SHP77 treated with DMSO at 0.1 percent for 48 hours (cell line): ENCODE measurements around the gene AHDC1.
"Not testable (repeated sequence)": the region's sequence is repeated elsewhere in the genome, so short reads cannot be mapped to it uniquely, and the experiment has no call there.

ENCODE experiments used
- DNase-seq: peaks from one replicate; lab custom pipeline; 2025; lab: John Stamatoyannopoulos, UW

The AHDC1 gene

GRCh38 chr1:27603681-27604578, at the start of gene AHDC1:
Gene AHDC1 (minus strand): TSS chr1:27604144. CDS start chr1:27552115, 52,029 bp downstream.
- peak; percentile 34 for DNase-seq

- no peak for DNase-seq
These were observed 48.3 kb upstream of the AHDC1 start for GRCh38 chr1:27652111-27652864.

- peak; percentile 6 for DNase-seq
These were observed 46.7 kb upstream of the AHDC1 start for GRCh38 chr1:27650539-27651175.

GRCh38 chr1:27650171-27650538, 46.2 kb upstream of the AHDC1 start:
- no peak for DNase-seq

- no peak for DNase-seq
These were observed 45.3 kb upstream of the AHDC1 start for GRCh38 chr1:27649306-27649635.

GRCh38 chr1:27648602-27649305, 44.8 kb upstream of the AHDC1 start:
- no peak for DNase-seq

- no peak for DNase-seq
These were observed 43.4 kb upstream of the AHDC1 start for GRCh38 chr1:27647328-27647727.

GRCh38 chr1:27646676-27647075, 42.7 kb upstream of the AHDC1 start:
- DNase-seq: no peak

GRCh38 chr1:27645071-27645415, 41.1 kb upstream of the AHDC1 start:
- no peak for DNase-seq

- DNase-seq: no peak
These were observed 40.6 kb upstream of the AHDC1 start for GRCh38 chr1:27644369-27645070.

GRCh38 chr1:27643600-27644368, 39.8 kb upstream of the AHDC1 start:
- DNase-seq: peak; percentile 14

- DNase-seq: not testable (repeated sequence)
These were observed 36.6 kb upstream of the AHDC1 start for GRCh38 chr1:27640514-27640913.

- DNase-seq: no peak
These were observed 34.9 kb upstream of the AHDC1 start for GRCh38 chr1:27638805-27639204.

GRCh38 chr1:27638047-27638734, 34.2 kb upstream of the AHDC1 start:
- no peak for DNase-seq

- no peak for DNase-seq
These were observed 31.6 kb upstream of the AHDC1 start for GRCh38 chr1:27635396-27636142.

- no peak for DNase-seq
These were observed 31.0 kb upstream of the AHDC1 start, which contains the start of gene FGR for GRCh38 chr1:27634985-27635367. Gene FGR (minus strand): TSS chr1:27635185. CDS start chr1:27623916, 11,269 bp downstream.

GRCh38 chr1:27634177-27634984, 30.4 kb upstream of the AHDC1 start:
- no peak for DNase-seq

- no peak for DNase-seq
These were observed 29.8 kb upstream of the AHDC1 start for GRCh38 chr1:27633640-27634176.
